Germinal center (tissue), 1 donor: ENCODE measurements around the gene MOSPD3.

Experiments
- DNase-seq: peaks from one replicate; pipeline ENCODE4 v3.0.0; 2012; ENCODE audit warnings: mixed read lengths, low spot score

The MOSPD3 gene

GRCh38 chr7:100575746-100576383 lies 36.5 kb upstream of the MOSPD3 start:
- no peak for DNase-seq

GRCh38 chr7:100576384-100576993 lies 35.9 kb upstream of the MOSPD3 start:
- no peak for DNase-seq

- DNase-seq: no peak
Measured at GRCh38 chr7:100577103-100577502, 35.2 kb upstream of the MOSPD3 start.

GRCh38 chr7:100577507-100577906 lies 34.8 kb upstream of the MOSPD3 start:
- DNase-seq: no peak

- DNase-seq: no peak
Measured at GRCh38 chr7:100578246-100579183, 33.8 kb upstream of the MOSPD3 start.

- DNase-seq: no peak
Measured at GRCh38 chr7:100580466-100581283, 31.7 kb upstream of the MOSPD3 start.

- no peak for DNase-seq
Measured at GRCh38 chr7:100582041-100582579, 30.2 kb upstream of the MOSPD3 start.

GRCh38 chr7:100582650-100583049 lies 29.7 kb upstream of the MOSPD3 start:
- no peak for DNase-seq

- DNase-seq: peak; percentile 70
Measured at GRCh38 chr7:100583132-100584053, 28.9 kb upstream of the MOSPD3 start.

- DNase-seq: peak; percentile 37
Measured at GRCh38 chr7:100584054-100584682, 28.2 kb upstream of the MOSPD3 start.

GRCh38 chr7:100584683-100585510 lies 27.4 kb upstream of the MOSPD3 start:
- DNase-seq: no peak

- peak; percentile 84 for DNase-seq
Measured at GRCh38 chr7:100585511-100586265, 26.7 kb upstream of the MOSPD3 start, which contains the start of gene LRCH4. Gene LRCH4 (minus strand): TSS chr7:100586129. CDS start chr7:100586100, 29 bp downstream.

- DNase-seq: peak; percentile 100
Measured at GRCh38 chr7:100586266-100587025, 25.9 kb upstream of the MOSPD3 start, which contains the start of gene FBXO24. Gene FBXO24 (plus strand): TSS chr7:100586328. CDS start chr7:100586626, 298 bp downstream.

- no peak for DNase-seq
Measured at GRCh38 chr7:100588438-100588837, 23.9 kb upstream of the MOSPD3 start.

GRCh38 chr7:100589341-100589947 lies 22.9 kb upstream of the MOSPD3 start:
- DNase-seq: no peak

GRCh38 chr7:100590077-100590737 lies 22.1 kb upstream of the MOSPD3 start:
- DNase-seq: no peak
